HepG2 (cell line): ENCODE data around the gene TEC. TPM values are rescaled to one million over a fixed set of nuclear protein-coding genes. Genes with fewer than 3 reads are reported as not detected.

Experiments
- ATAC-seq: fragments of 200-7000 bp; cut with Tn5 transposase; 3 replicates; pipeline ENCODE4 v1.9.1; 2020; ENCODE audit warnings: mild to moderate bottlenecking, moderate library complexity
- BruUV-seq: library from RNA; stranded (reverse); fragments of 400-500 nt; replicated peaks from 2 replicates; lab custom pipeline; 2021; lab: Mats Ljungman, UMichigan
- CTCF ChIA-PET: fragments of 300-600 bp; formaldehyde crosslinking; extraction: SDS; loops from one replicate; lab custom pipeline; 2021; ENCODE audit warnings: low total read pairs, inconsistent platforms, low intra/inter-chr PET ratio; lab: Yijun Ruan, JAX
- POLR2A ChIA-PET: fragments of 350-600 bp; sonication (Branson Sonifier 250); formaldehyde crosslinking; loops from one replicate; lab custom pipeline; 2020; ENCODE audit warnings: antibody characterized with exemption, inconsistent platforms; lab: Yijun Ruan, JAX
- DNase-seq: peaks from one replicate; pipeline ENCODE4 v3.0.0-alpha.2; 2015; ENCODE audit warnings: low spot score
- FAIRE-seq: peaks from 3 replicates; lab custom pipeline; 2011; peaks lifted over from hg19 to GRCh38; lab: Jason Lieb, UNC
- H2AFZ ChIP-seq: one replicate; pipeline ENCODE4 v1.6.1; 2011; ENCODE audit warnings: low read length, inconsistent platforms
- H3K27ac ChIP-seq: fragments of 300-600 bp; 3 replicates; pipeline ENCODE4 v1.8.0; 2011; ENCODE audit warnings: mixed run types, mild to moderate bottlenecking, mixed read lengths, low read length, inconsistent platforms; ENCODE audit not compliant: insufficient read depth; ENCODE audit errors: extremely low read length
- H3K27me3 ChIP-seq, 2 experiments: fragments of 200-600 bp in 1 of 2; 2 replicates in 1 of 2; 3 replicates in 1 of 2; pipeline versions ENCODE4 v1.6.0 to v1.8.0; 2011; ENCODE audit warnings: low read length in 2 of 2, mild to moderate bottlenecking in 2 of 2, moderate library complexity in 2 of 2, inconsistent platforms in 1 of 2; ENCODE audit not compliant: insufficient read depth in 2 of 2, control insufficient read depth in 1 of 2
- H3K36me3 ChIP-seq, 2 experiments: fragments of 200-600 bp in 1 of 2; replicated peaks in 1 of 2; 2 replicates in 1 of 2; 3 replicates in 1 of 2; pipeline versions ENCODE4 v1.5.1 to v1.8.0; 2011; ENCODE audit warnings: low read length in 2 of 2, inconsistent platforms in 1 of 2; ENCODE audit not compliant: insufficient read depth in 2 of 2, control insufficient read depth in 1 of 2
- H3K4me1 ChIP-seq: 2 replicates; pipeline ENCODE4 v1.5.1; 2012; ENCODE audit warnings: low read length, inconsistent platforms; ENCODE audit not compliant: insufficient read depth
- H3K4me2 ChIP-seq: 2 replicates; pipeline ENCODE4 v1.6.0; 2011; ENCODE audit warnings: low read depth, low read length, inconsistent platforms
- H3K4me3 ChIP-seq, 3 experiments: fragments of 200-600 bp in 1 of 3; sonication (generic), shearing (Covaris generic) in 1 of 3; replicated peaks in 1 of 3; 2 replicates each; pipeline ENCODE4 v1.5.1; 2011 to 2016; ENCODE audit warnings: low read length in 3 of 3, inconsistent platforms in 2 of 3, low read depth in 2 of 3, mild to moderate bottlenecking in 2 of 3, control low read depth in 1 of 3, mixed read lengths in 1 of 3; ENCODE audit not compliant: insufficient read depth in 1 of 3
- H3K79me2 ChIP-seq: one replicate; pipeline ENCODE4 v1.6.1; 2011; ENCODE audit warnings: low read length, inconsistent platforms; ENCODE audit not compliant: insufficient read depth
- H3K9ac ChIP-seq: 2 replicates; pipeline ENCODE4 v1.6.0; 2011; ENCODE audit warnings: mild to moderate bottlenecking, low read depth, low read length, inconsistent platforms; ENCODE audit not compliant: insufficient read depth
- H3K9me3 ChIP-seq: 2 replicates; pipeline ENCODE4 v1.5.1; 2012; ENCODE audit warnings: mild to moderate bottlenecking, low read length
- H4K20me1 ChIP-seq: 2 replicates; pipeline ENCODE4 v1.6.0; 2011; ENCODE audit warnings: inconsistent platforms, mild to moderate bottlenecking, low read length, moderate library complexity; ENCODE audit not compliant: insufficient read depth
- FOSL2 ChIP-seq: sonication (generic); formaldehyde crosslinking; IDR thresholded peaks from 2 replicates; pipeline ENCODE4 v1.4.0; 2020; ENCODE audit warnings: missing genetic modification reagents
- HMGXB4 ChIP-seq, 2 experiments: sonication (generic) in 1 of 2; formaldehyde crosslinking in 1 of 2; IDR thresholded peaks; 2 replicates each; pipeline versions ENCODE4 v1.4.0 to v1.6.1; 2018 to 2020; ENCODE audit warnings: missing genetic modification reagents in 2 of 2, borderline replicate concordance in 1 of 2, low read depth in 1 of 2, mild to moderate bottlenecking in 1 of 2, missing biosample characterization in 1 of 2
- MBD4 ChIP-seq: IDR thresholded peaks from 2 replicates; pipeline ENCODE4 v1.6.1; 2012; ENCODE audit warnings: low read length, inconsistent platforms, borderline replicate concordance
- MEF2D ChIP-seq: sonication (generic); formaldehyde crosslinking; IDR thresholded peaks from 2 replicates; pipeline ENCODE4 v1.5.1; 2020; ENCODE audit warnings: mild to moderate bottlenecking, missing genetic modification reagents
- SP5 ChIP-seq: IDR thresholded peaks from 2 replicates; pipeline ENCODE4 v1.6.1; 2016; ENCODE audit warnings: low read depth, borderline replicate concordance
- ZNF275 ChIP-seq: sonication (generic); formaldehyde crosslinking; IDR thresholded peaks from 2 replicates; pipeline ENCODE4 v1.8.0; 2022; ENCODE audit warnings: missing genetic modification reagents, mild to moderate bottlenecking, inconsistent platforms, borderline replicate concordance
- ZNF441 ChIP-seq: sonication (generic); formaldehyde crosslinking; IDR thresholded peaks from 2 replicates; pipeline ENCODE4 v1.7.0; 2021; ENCODE audit warnings: missing genetic modification reagents, borderline replicate concordance
- ZNF451 ChIP-seq: sonication (generic); formaldehyde crosslinking; IDR thresholded peaks from 2 replicates; pipeline ENCODE4 v1.5.0; 2020; ENCODE audit warnings: mild to moderate bottlenecking, missing genetic modification reagents
- ZNF644 ChIP-seq: IDR thresholded peaks from 2 replicates; pipeline ENCODE4 v1.6.1; 2016; ENCODE audit warnings: low read depth
- WGBS: methylation state at CpG from one replicate; pipeline ENCODE4 v1.1.6; 2017; ENCODE audit warnings: low lambda C conversion rate; 5-methylcytosine and 5-hydroxymethylcytosine counted together
- in situ Hi-C: cut with HindIII; loops from 2 replicates; pipeline ENCODE4 v1.10.0; 2017; ENCODE audit warnings: low pct_unique_long_range_greater_than_20kb; ENCODE audit not compliant: extremely low pct_ligation_motif_present
- intact Hi-C: fragments of 100-400 bp; cut with micrococcal nuclease; formaldehyde crosslinking; loops from one replicate; pipeline ENCODE4 v1.10.0; 2022; ENCODE audit not compliant: unreplicated experiment
- polyA plus RNA-seq, 8 experiments: library from polyadenylated mRNA; depleted of rRNA in 3 of 8; stranded (reverse) in 7 of 8; unstranded in 1 of 8; fragments of >200 nt; fragmentation: Illumina TruSeq in 4 of 8; extraction: Trizol in 4 of 8; gene quantifications; 2 replicates each; pipeline versions ENCODE4 v1.2.1 to v1.2.3, GENCODE V29; 2011 to 2016; ENCODE audit warnings: low read depth in 4 of 8, missing spikeins in 1 of 8, mixed read lengths in 1 of 8; ENCODE audit not compliant: insufficient read depth in 1 of 8
- total RNA-seq, 5 experiments: library from RNA; depleted of rRNA; stranded (reverse); fragments of >200 nt; fragmentation: Illumina TruSeq; extraction: Trizol; gene quantifications; 2 replicates each; pipeline ENCODE4 v1.2.3, GENCODE V29; 2016; ENCODE audit warnings: low read depth in 1 of 5

TEC gene
- total and polyA plus RNA-seq, 2 of the 13 experiments (the other 11 are each of a cell fraction or from before 2014, with no cell fraction given) = 0.05 to 0.20 TPM

- Histone ChIP-seq H3K4me3 (no peak overlapping the region), H3K9ac (no peak overlapping the region), H3K79me2 (no peaks in the 10 kb centered on the region), H3K4me1 (no peaks in the 10 kb centered on the region), H3K36me3 (no peaks in the 10 kb centered on the region), H3K27ac (no peak overlapping the region), H2AFZ (no peak overlapping the region), H3K27me3 (no peaks in the 10 kb centered on the region), H3K4me2 (no peak overlapping the region), H4K20me1 (no peaks in the 10 kb centered on the region), H3K9me3 (no peaks in the 10 kb centered on the region)
- ATAC-seq (no peak), FAIRE-seq (no peak), DNase-seq (no peak)
- TF ChIP-seq FOSL2 (CRISPR knock-in tag) (no peak), ZNF275 (CRISPR knock-in tag) (no peak), ZNF441 (CRISPR knock-in tag) (no peak), ZNF644 (CRISPR knock-in tag) (no peak), SP5 (no peak), MBD4 (no peak), ZNF451 (CRISPR knock-in tag) (no peak), MEF2D (CRISPR knock-in tag) (no peak), HMGXB4 (CRISPR knock-in tag; IDR thresholded peaks at IDR 0.05; ENCODE audit: borderline replicate concordance in 1 of 2, low read depth in 1 of 2) (no peak)
- ChIA-PET CTCF (no interaction called here), POLR2A (no interaction called here)
- WGBS = 87% methylated on average over 4 of the region's 4 CpGs
- no TSS peak for BruUV-seq
- intact Hi-C loops (no loop called here), in situ Hi-C loops (no loop called here)
These were observed 25.0 kb downstream of the TEC start for GRCh38 chr4:48244665-48245064.
